Uterine smooth muscle cell (primary cell): ENCODE results near the gene FAM131C. TPM values are rescaled to one million over a fixed set of nuclear protein-coding genes. Genes with fewer than 3 reads are reported as not detected.

ENCODE experiments used
- total RNA-seq: library from RNA; depleted of rRNA; stranded (reverse); fragments of >200 nt; gene quantifications from 2 replicates; pipeline ENCODE4 v1.2.3, GENCODE V29; 2014

FAM131C gene, protein sequence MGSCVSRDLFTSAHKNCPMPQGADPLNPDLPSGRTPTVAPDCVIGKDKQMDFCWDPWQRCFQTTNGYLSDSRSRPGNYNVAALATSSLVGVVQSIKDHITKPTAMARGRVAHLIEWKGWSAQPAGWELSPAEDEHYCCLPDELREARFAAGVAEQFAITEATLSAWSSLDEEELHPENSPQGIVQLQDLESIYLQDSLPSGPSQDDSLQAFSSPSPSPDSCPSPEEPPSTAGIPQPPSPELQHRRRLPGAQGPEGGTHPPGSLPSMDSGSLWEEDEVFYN
- 0.33 and 0.50 TPM in 2 replicates for total RNA-seq

DNA sequence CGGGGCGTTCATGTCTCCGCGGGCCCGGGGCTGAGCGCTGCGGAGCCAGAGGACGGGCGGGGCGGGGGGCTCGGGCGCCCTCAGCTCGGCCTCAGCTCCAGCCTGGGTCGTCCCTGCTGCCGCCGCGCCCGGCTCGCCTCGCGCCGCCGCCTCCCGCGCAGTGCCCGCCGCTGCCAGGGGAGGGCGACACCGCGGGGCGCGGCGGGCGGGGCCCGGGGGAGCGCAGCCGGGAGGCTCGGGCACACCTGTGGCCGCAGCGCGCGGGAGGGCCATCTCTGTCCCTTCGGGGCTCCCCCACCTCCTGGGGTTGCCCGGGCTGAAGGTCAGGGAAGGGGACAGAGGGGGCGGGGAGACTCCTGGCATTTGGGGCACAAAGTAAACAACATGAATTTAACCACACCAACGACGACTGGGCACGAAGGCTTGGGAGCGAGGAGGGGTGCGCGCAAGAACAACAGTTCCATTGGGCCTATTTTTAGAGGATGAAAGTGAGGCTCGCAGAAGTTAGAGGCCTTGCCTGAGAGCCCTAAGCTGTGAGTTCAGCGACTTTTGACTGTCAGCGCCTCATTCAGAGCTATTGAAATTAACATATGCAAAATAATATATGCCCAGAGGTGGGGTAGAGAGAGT, at the start of gene FAM131C:
TSS of gene FAM131C (minus strand) at position 162 of the 630 bp plus-strand sequence. CDS start 209 bp downstream, outside the sequence.

DNA sequence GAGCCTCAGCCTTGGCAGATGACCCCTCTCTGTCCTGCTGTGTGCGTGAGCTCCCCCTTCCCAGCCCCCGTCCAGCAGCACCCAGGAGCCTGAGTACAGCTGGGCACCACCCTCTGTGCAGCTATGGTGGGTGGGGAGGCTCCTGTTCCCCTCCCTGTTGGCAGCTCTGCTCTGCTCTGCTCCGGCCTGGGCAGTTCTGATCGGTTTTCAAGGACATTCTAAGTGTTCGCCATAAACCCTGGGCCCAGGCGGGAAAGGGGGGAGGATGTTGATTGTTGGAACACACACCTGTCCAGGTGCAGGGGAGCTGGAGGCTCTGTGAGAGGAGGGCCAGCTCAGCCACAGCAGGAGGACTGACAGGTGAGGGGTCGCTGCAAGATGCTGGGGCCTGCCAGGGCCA, 29.9 kb downstream of the FAM131C start, which contains the start of gene CLCNKB:
TSS of gene CLCNKB (plus strand) at position 262 of the 400 bp plus-strand sequence. CDS start 711 bp downstream, outside the sequence.

DNA sequence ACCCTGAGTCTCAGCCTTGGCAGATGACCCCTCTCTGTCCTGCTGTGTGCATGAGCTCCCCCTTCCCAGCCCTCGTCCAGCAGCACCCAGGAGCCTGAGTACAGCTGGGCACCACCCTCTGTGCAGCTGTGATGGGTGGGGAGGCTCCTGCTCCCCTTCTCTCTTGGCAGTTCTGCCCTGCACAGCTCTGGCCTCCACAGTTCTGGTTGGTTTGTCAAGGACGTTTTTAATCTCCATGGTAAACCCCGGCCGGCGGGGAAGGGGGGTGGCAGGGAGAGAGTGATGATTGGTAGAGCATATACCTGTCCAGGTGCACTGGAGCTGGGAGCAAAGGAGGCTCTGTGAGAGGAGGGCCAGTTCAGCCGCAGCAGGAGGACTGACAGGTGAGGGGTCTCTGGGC, 51.8 kb downstream of the FAM131C start, which contains the start of gene CLCNKA:
TSS of gene CLCNKA (plus strand) at position 356 of the 400 bp plus-strand sequence. CDS start 584 bp downstream, outside the sequence.

DNA sequence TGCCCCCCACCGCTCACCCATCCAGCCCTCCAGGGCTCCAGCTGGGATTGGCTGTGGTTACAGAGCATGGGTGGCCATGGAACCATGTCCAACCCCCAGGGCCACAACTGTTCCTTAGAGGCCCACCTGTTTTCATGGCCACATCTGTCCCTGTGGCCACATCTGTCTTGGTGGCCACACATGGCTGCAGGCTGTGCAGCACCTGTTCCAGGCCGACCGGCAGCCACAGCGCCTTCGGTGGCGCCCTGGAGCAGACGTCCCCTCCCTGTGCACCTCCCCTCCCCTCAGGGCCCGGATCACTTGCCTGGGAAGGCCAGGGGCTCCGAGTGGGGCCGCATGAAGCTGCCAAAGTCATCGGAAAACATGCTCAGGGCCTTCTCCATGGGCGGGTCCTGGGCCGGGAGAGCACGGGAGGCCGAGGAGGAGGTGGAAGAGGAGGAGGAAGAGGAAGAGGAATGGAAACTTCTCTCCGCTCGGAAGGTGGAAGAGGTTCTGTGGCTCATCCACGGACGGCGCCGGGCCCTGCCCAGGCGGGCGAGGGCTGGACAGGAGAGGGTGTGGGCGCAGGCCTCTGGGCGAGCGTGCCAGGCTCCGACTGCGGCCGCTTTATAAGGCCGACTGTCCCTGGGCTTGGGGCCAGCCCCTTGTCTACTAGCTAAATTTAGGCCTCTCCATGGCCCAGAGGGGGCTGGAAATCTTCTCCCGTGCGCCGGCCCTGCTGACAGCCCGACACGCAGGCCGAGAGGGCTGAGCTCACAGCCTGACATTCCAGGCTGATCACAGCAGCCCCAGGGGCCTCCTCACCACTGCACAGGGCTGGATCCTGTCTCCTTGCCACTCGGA, 55.8 kb downstream of the FAM131C start, which contains the start of gene HSPB7:
TSS of gene HSPB7 (minus strand) at position 583 of the 843 bp plus-strand sequence. CDS start at position 503, 80 bp downstream.

Other genes starting within 250 kb of the FAM131C start
- gene SPEN, start 225.9 kb downstream of the FAM131C start, total RNA-seq: 20.3 and 23.6 TPM in 2 replicates
- 44.0 and 47.1 TPM in 2 replicates for gene ZBTB17, start 97.5 kb downstream of the FAM131C start, total RNA-seq
- not detected in 2 replicates for gene SRARP, start 69.4 kb downstream of the FAM131C start, total RNA-seq
- 2.3 and 13.5 TPM in 2 replicates for gene HSPB7, start 55.6 kb downstream of the FAM131C start, total RNA-seq
- not detected in 2 replicates for gene CLCNKA, start 51.6 kb downstream of the FAM131C start, total RNA-seq
- under 0.01 and 0.12 TPM in 2 replicates for gene CLCNKB, start 29.9 kb downstream of the FAM131C start, total RNA-seq
- 30.3 and 38.4 TPM in 2 replicates for gene EPHA2, start 82.4 kb upstream of the FAM131C start, total RNA-seq
- gene ARHGEF19, start 139.0 kb upstream of the FAM131C start, total RNA-seq: 3.8 and 7.7 TPM in 2 replicates
- 10.1 and 14.4 TPM in 2 replicates for gene CPLANE2, start 163.5 kb upstream of the FAM131C start, total RNA-seq